ENCODE measurements around the gene MBNL1.

MBNL1 gene

GRCh38 chr3:152314677-152315353 is 46.1 kb downstream of the MBNL1 start:
- no peak overlapping the region for H3K4me3 ChIP-seq
- H3K27me3 ChIP-seq = no peaks in the 10 kb centered on the region
- no peak overlapping the region for H3K9ac ChIP-seq
- no peak for TF ChIP-seq Cebpa-rat (IDR thresholded peaks at IDR 0.05)
- H4K20me1 ChIP-seq = peaks cover 43% of the 10 kb centered on the region
- peaks cover 6% of the 10 kb centered on the region; the same call in 1 of the 2 replicates for H3K9me3 ChIP-seq
- H3K4me2 ChIP-seq = no peak overlapping the region
- peaks cover 43% of the 10 kb centered on the region; the same call in 1 of the 2 replicates for H3K36me3 ChIP-seq
- H3K4me1 ChIP-seq = peaks cover 3% of the 10 kb centered on the region
- no peak overlapping the region for H3K27ac ChIP-seq

GRCh38 chr3:152315623-152316022 is 46.9 kb downstream of the MBNL1 start:
- no peak for TF ChIP-seq Cebpa-rat (IDR thresholded peaks at IDR 0.05)
- no peak overlapping the region for H3K27ac ChIP-seq
- H4K20me1 ChIP-seq = peaks cover 49% of the 10 kb centered on the region
- no peaks in the 10 kb centered on the region for H3K27me3 ChIP-seq
- peaks cover 6% of the 10 kb centered on the region; the same call in 1 of the 2 replicates for H3K9me3 ChIP-seq
- H3K36me3 ChIP-seq = peaks cover 43% of the 10 kb centered on the region; the same call in 1 of the 2 replicates
- H3K4me1 ChIP-seq = peaks cover 11% of the 10 kb centered on the region
- no peak overlapping the region for H3K4me3 ChIP-seq
- no peak overlapping the region for H3K4me2 ChIP-seq
- H3K9ac ChIP-seq = no peak overlapping the region

- Histone ChIP-seq H3K4me1 (peaks cover 18% of the 10 kb centered on the region), H3K4me2 (no peak overlapping the region), H3K9ac (no peak overlapping the region), H3K9me3 (no peaks in the 10 kb centered on the region; the same call in 1 of the 2 replicates), H3K4me3 (no peak overlapping the region), H3K27ac (no peak overlapping the region), H3K36me3 (peaks cover 39% of the 10 kb centered on the region; the same call in 1 of the 2 replicates), H3K27me3 (no peaks in the 10 kb centered on the region), H4K20me1 (peaks cover 54% of the 10 kb centered on the region)
- no peak for TF ChIP-seq Cebpa-rat (IDR thresholded peaks at IDR 0.05)
These were observed 47.6 kb downstream of the MBNL1 start for GRCh38 chr3:152316318-152316717.

- no peak overlapping the region for H3K27ac ChIP-seq
- no peak for TF ChIP-seq Cebpa-rat (IDR thresholded peaks at IDR 0.05)
- H3K4me1 ChIP-seq = peaks cover 27% of the 10 kb centered on the region
- no peaks in the 10 kb centered on the region for H3K9me3 ChIP-seq
- H3K4me3 ChIP-seq = no peak overlapping the region
- H3K36me3 ChIP-seq = peaks cover 37% of the 10 kb centered on the region; the same call in 1 of the 2 replicates
- no peak overlapping the region for H3K9ac ChIP-seq
- no peak overlapping the region for H3K4me2 ChIP-seq
- H3K27me3 ChIP-seq = no peaks in the 10 kb centered on the region
- peaks cover 57% of the 10 kb centered on the region for H4K20me1 ChIP-seq
These were observed 48.5 kb downstream of the MBNL1 start for GRCh38 chr3:152317184-152317583.

GRCh38 chr3:152317956-152318355 is 49.2 kb downstream of the MBNL1 start:
- H3K4me2 ChIP-seq = no peak overlapping the region
- H3K9ac ChIP-seq = no peak overlapping the region
- no peak for TF ChIP-seq Cebpa-rat (IDR thresholded peaks at IDR 0.05)
- peaks cover 32% of the 10 kb centered on the region; the same call in 1 of the 2 replicates for H3K36me3 ChIP-seq
- no peaks in the 10 kb centered on the region for H3K27me3 ChIP-seq
- no peaks in the 10 kb centered on the region for H3K9me3 ChIP-seq
- H3K4me1 ChIP-seq = peaks cover 35% of the 10 kb centered on the region
- peaks cover 52% of the 10 kb centered on the region for H4K20me1 ChIP-seq
- H3K4me3 ChIP-seq = no peak overlapping the region
- no peak overlapping the region for H3K27ac ChIP-seq

- Histone ChIP-seq H3K9ac (no peak overlapping the region), H3K4me3 (no peak overlapping the region), H3K36me3 (peaks cover 26% of the 10 kb centered on the region; the same call in 1 of the 2 replicates), H3K27ac (no peak overlapping the region), H3K4me1 (peaks cover 40% of the 10 kb centered on the region), H3K27me3 (no peaks in the 10 kb centered on the region), H3K4me2 (no peak overlapping the region), H4K20me1 (peaks cover 47% of the 10 kb centered on the region), H3K9me3 (no peaks in the 10 kb centered on the region)
- no peak for TF ChIP-seq Cebpa-rat (IDR thresholded peaks at IDR 0.05)
These were observed 49.8 kb downstream of the MBNL1 start for GRCh38 chr3:152318512-152318911.

GRCh38 chr3:152319256-152319655 is 50.5 kb downstream of the MBNL1 start:
- Histone ChIP-seq H3K9me3 (no peaks in the 10 kb centered on the region), H3K4me3 (no peak overlapping the region), H4K20me1 (peaks cover 40% of the 10 kb centered on the region), H3K4me1 (peaks cover 48% of the 10 kb centered on the region), H3K9ac (no peak overlapping the region), H3K4me2 (no peak overlapping the region), H3K27me3 (no peaks in the 10 kb centered on the region), H3K36me3 (peaks cover 25% of the 10 kb centered on the region; the same call in 1 of the 2 replicates), H3K27ac (no peak overlapping the region)
- TF ChIP-seq Cebpa-rat (IDR thresholded peaks at IDR 0.05) = no peak

GRCh38 chr3:152319831-152320617 is 51.3 kb downstream of the MBNL1 start:
- H3K4me1 ChIP-seq = peaks cover 53% of the 10 kb centered on the region
- peak overlapping the region; percentile 54; the same call in 1 of the 2 replicates for H3K4me2 ChIP-seq
- peaks cover 17% of the 10 kb centered on the region; the same call in 1 of the 2 replicates for H3K36me3 ChIP-seq
- no peaks in the 10 kb centered on the region for H3K9me3 ChIP-seq
- H3K27me3 ChIP-seq = no peaks in the 10 kb centered on the region
- no peak overlapping the region for H3K4me3 ChIP-seq
- peaks cover 33% of the 10 kb centered on the region for H4K20me1 ChIP-seq
- H3K9ac ChIP-seq = no peak overlapping the region
- H3K27ac ChIP-seq = 0 out of 2 replicates have a peak overlapping the region, but pooled peaks have one; percentile 54
- TF ChIP-seq Cebpa-rat (IDR thresholded peaks at IDR 0.05) = no peak

- Histone ChIP-seq H4K20me1 (peaks cover 23% of the 10 kb centered on the region; the same call in 1 of the 2 replicates), H3K9ac (no peak overlapping the region), H3K9me3 (peaks cover 11% of the 10 kb centered on the region; the same call in 1 of the 2 replicates), H3K36me3 (peaks cover 16% of the 10 kb centered on the region; the same call in 1 of the 2 replicates), H3K27me3 (no peaks in the 10 kb centered on the region), H3K4me1 (peaks cover 53% of the 10 kb centered on the region), H3K4me2 (peak overlapping the region; percentile 54), H3K4me3 (no peak overlapping the region), H3K27ac (peak overlapping the region; percentile 54)
- no peak for TF ChIP-seq Cebpa-rat (IDR thresholded peaks at IDR 0.05)
These were observed 52.6 kb downstream of the MBNL1 start for GRCh38 chr3:152321200-152321954.
